Fibroblast of lung (primary cell): ENCODE measurements around the gene MRPS35.

ENCODE experiments used
- EZH2 ChIP-seq: IDR thresholded peaks from 2 replicates; pipeline ENCODE4 v1.5.1; 2012; ENCODE audit warnings: low read length, control low read depth, mild to moderate bottlenecking; ENCODE audit errors: missing control alignments
- TF ChIP-seq, protein P1 (sequence below), 2 donors: IDR thresholded peaks in 1 of 2; conservative IDR thresholded peaks in 1 of 2; 1 replicate in 1 of 2; 2 replicates in 1 of 2; pipeline ENCODE4 v1.5.1; 2011 to 2012; ENCODE audit warnings: low read length in 2 of 2, control low read depth in 1 of 2, inconsistent platforms in 1 of 2, low read depth in 1 of 2, mild to moderate bottlenecking in 1 of 2

DNA sequence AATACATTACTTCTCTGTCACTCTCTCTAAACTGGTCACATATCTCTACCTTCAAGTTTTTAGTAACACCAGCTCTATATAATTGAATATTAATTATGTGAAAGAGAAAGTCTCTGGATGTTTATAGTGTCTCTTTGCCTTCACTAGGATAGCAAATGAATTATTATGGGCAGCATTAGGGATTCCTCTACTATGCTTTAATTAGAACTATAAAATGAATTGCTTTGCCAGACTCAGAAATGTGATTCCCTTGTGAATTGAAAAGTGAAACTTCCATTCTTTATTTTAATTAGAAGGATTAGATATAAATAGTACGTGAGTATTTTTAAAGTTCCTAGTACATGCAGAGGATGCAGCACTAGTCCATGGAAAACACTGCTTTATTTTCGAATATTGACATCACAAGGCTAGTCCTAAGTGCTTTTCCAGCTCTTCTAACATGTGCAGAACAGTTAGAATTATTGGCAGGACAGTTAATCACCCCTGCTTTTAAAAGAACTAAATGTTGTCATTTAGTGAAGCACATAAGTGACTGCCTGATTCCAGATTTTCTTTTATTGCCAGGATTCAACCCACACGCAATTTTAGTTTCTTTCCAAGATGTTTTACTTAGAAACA lies 37.4 kb upstream of the MRPS35 start:
- TF ChIP-seq, protein P1, sequence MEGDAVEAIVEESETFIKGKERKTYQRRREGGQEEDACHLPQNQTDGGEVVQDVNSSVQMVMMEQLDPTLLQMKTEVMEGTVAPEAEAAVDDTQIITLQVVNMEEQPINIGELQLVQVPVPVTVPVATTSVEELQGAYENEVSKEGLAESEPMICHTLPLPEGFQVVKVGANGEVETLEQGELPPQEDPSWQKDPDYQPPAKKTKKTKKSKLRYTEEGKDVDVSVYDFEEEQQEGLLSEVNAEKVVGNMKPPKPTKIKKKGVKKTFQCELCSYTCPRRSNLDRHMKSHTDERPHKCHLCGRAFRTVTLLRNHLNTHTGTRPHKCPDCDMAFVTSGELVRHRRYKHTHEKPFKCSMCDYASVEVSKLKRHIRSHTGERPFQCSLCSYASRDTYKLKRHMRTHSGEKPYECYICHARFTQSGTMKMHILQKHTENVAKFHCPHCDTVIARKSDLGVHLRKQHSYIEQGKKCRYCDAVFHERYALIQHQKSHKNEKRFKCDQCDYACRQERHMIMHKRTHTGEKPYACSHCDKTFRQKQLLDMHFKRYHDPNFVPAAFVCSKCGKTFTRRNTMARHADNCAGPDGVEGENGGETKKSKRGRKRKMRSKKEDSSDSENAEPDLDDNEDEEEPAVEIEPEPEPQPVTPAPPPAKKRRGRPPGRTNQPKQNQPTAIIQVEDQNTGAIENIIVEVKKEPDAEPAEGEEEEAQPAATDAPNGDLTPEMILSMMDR (conservative IDR thresholded peaks at IDR 0.05 in 1 of 2, IDR thresholded peaks at IDR 0.05 in 1 of 2; ENCODE audit: low read depth in 1 of 2, low read length in 2 of 2), result no peak
- TF ChIP-seq EZH2, result no peak
